Nephron progenitor cell (in vitro differentiated cells): ENCODE data around the gene LMO7.

Experiments
- DNase-seq: peaks from one replicate; pipeline ENCODE4 v3.0.0; 2021
- H3K27ac Mint-ChIP-seq: 2 replicates; pipeline ENCODE4 v1.8.0; 2021; ENCODE audit warnings: mild to moderate bottlenecking, moderate library complexity, mixed read lengths
- H3K27me3 Mint-ChIP-seq: 2 replicates; pipeline ENCODE4 v1.8.0; 2021; ENCODE audit warnings: mild to moderate bottlenecking, low read depth, mixed read lengths; ENCODE audit not compliant: poor library complexity
- H3K36me3 Mint-ChIP-seq: 2 replicates; pipeline ENCODE4 v1.8.0; 2021; ENCODE audit warnings: low read depth, mixed read lengths
- H3K4me1 Mint-ChIP-seq: 2 replicates; pipeline ENCODE4 v1.8.0; 2021; ENCODE audit warnings: mixed read lengths
- H3K4me3 Mint-ChIP-seq: 2 replicates; pipeline ENCODE4 v1.8.0; 2021; ENCODE audit warnings: mild to moderate bottlenecking, moderate library complexity, mixed read lengths
- H3K9me3 Mint-ChIP-seq: 2 replicates; pipeline ENCODE4 v1.8.0; 2021; ENCODE audit warnings: mild to moderate bottlenecking, moderate library complexity, mixed read lengths
- TF ChIP-seq, protein P1 (sequence below): fragments of 200-600 bp; sonication (generic); IDR thresholded peaks from 2 replicates; pipeline ENCODE4 v1.5.0; 2021; ENCODE audit warnings: antibody characterized with exemption

LMO7 gene

DNA sequence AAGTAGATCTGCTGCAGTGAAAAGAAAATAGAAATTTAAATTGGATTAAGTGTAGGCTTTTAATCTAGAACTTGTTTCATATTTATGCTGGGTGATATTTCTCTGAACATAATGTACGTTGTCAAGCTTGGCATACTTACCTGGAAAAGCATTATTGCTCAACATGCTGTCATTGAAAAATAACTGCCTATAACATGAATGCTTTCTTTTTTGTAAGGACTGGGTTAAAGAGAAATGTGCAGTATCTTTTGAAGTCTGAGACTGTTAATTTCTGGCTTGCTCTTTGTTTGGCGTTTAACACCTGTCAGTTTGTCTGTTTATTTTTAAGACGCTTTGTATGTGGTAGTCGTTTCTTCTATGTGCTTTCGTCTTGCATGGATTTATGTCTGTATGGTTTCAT is 175.2 kb downstream of the LMO7 start:
- Mint-ChIP-seq H3K4me1 (peaks cover 3% of the 10 kb centered on the region), H3K4me3 (no peak overlapping the region), H3K27me3 (no peaks in the 10 kb centered on the region), H3K36me3 (no peaks in the 10 kb centered on the region), H3K9me3 (no peaks in the 10 kb centered on the region), H3K27ac (no peak overlapping the region)
- DNase-seq = no peak
- TF ChIP-seq, protein P1, sequence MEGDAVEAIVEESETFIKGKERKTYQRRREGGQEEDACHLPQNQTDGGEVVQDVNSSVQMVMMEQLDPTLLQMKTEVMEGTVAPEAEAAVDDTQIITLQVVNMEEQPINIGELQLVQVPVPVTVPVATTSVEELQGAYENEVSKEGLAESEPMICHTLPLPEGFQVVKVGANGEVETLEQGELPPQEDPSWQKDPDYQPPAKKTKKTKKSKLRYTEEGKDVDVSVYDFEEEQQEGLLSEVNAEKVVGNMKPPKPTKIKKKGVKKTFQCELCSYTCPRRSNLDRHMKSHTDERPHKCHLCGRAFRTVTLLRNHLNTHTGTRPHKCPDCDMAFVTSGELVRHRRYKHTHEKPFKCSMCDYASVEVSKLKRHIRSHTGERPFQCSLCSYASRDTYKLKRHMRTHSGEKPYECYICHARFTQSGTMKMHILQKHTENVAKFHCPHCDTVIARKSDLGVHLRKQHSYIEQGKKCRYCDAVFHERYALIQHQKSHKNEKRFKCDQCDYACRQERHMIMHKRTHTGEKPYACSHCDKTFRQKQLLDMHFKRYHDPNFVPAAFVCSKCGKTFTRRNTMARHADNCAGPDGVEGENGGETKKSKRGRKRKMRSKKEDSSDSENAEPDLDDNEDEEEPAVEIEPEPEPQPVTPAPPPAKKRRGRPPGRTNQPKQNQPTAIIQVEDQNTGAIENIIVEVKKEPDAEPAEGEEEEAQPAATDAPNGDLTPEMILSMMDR = no peak

DNA sequence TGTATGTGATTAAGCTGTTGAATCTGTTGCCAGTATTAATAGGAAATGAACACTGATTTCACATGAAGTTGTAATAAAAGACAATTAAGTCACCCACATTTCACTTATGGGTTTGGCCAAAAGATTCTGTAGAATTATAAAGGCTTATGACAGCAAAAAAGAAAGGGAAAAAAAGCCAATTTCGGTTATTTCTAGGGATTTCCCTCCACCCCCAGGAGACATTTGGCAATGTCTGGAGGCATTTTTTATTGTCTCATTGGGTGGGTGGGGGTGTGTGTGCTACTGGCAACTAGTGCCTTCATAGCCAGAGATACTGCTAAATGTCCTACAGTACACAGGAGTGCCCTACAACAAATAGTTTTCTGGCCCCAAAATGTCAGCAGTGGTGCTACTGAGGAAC is 175.7 kb downstream of the LMO7 start:
- no peaks in the 10 kb centered on the region for H3K9me3 Mint-ChIP-seq
- TF ChIP-seq, protein P1 = no peak
- H3K27me3 Mint-ChIP-seq = no peaks in the 10 kb centered on the region
- H3K4me1 Mint-ChIP-seq = no peaks in the 10 kb centered on the region
- no peak overlapping the region for H3K4me3 Mint-ChIP-seq
- no peaks in the 10 kb centered on the region for H3K36me3 Mint-ChIP-seq
- DNase-seq = no peak
- H3K27ac Mint-ChIP-seq = no peak overlapping the region

DNA sequence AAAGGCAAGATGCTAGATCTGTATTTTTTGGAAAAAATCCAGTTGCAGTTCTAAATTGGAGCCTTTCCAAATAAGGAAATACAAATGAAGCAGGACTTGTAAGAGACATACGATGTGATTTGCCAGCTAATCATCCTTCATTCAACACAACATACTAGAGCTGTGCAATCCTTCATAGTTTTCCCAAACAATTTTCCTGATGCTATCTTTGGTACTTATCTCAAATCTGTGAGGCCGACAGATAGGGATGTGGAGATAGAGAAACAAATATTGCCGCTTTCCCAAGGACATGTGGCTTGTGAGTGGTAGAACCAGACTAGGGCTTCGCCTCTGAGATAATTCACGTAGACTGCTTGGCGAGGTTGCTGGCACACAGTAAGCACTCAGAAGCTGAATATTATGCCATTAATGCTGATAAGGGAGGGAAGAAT is 176.6 kb downstream of the LMO7 start:
- Mint-ChIP-seq H3K36me3 (no peaks in the 10 kb centered on the region), H3K4me1 (no peaks in the 10 kb centered on the region), H3K27ac (no peak overlapping the region), H3K9me3 (no peaks in the 10 kb centered on the region), H3K27me3 (no peaks in the 10 kb centered on the region), H3K4me3 (no peak overlapping the region)
- TF ChIP-seq, protein P1 = no peak
- no peak for DNase-seq

DNA sequence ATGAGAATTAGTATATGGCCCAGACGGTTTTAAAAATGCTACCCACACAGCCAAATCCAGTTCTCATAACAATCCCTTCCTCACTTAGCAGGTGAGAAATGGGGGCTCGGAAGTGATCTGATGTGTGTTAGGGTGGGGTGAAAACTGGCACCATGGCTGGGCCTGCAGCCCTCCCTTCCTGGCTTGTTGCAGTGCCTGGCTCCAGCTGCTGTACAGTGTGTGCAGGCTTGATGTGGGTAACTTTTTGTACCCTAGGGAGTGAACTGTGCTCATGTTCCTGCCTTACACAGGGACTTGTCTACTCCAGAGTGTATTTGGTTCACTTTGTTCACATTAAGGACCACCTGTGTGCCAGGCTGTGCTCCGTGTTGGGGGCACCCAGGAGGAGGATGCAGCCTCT is 177.2 kb downstream of the LMO7 start:
- TF ChIP-seq, protein P1 = no peak
- H3K36me3 Mint-ChIP-seq = no peaks in the 10 kb centered on the region
- no peak overlapping the region for H3K4me3 Mint-ChIP-seq
- no peak overlapping the region for H3K27ac Mint-ChIP-seq
- H3K27me3 Mint-ChIP-seq = no peaks in the 10 kb centered on the region
- H3K4me1 Mint-ChIP-seq = no peaks in the 10 kb centered on the region
- no peak for DNase-seq
- H3K9me3 Mint-ChIP-seq = no peaks in the 10 kb centered on the region

DNA sequence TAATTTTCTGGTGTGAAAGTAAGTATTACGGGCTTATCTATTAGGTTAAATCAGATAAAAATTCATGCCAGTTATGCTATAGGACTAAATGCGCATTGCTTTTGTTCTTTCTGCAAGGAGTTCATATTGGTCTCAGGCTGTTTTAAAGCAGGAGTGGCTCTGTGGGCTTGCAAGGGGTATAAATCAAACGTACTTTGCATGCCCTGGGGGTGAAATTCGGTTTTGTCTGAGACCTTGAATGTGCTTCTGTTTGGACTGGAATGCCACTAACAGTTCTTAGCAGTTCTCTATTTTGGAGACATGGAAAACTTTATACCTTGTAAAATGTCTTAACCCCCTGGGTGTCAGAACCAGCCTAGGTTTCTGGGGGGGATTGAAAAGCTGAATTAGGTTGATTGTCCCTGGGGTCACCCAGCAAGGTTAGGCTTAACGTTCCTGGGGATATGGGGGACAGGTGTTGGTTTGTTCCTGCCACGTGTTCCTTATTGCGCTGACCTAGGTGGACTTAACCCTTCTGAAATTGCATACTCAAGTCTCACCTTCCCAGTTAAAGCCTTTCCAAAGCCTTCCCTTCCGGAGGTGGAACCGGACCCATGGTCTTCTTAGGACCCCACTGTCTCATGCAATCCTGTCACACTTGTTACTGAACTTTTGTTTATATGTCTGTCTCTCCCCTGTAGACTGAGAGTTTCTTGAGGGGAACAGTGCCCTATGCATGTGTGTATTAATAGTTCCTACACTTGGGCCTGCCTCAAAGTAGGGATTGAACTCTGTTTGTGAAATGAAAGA is 182.2 kb downstream of the LMO7 start:
- H3K4me1 Mint-ChIP-seq = peaks cover 5% of the 10 kb centered on the region
- no peaks in the 10 kb centered on the region for H3K36me3 Mint-ChIP-seq
- no peaks in the 10 kb centered on the region for H3K9me3 Mint-ChIP-seq
- no peak overlapping the region for H3K27ac Mint-ChIP-seq
- no peaks in the 10 kb centered on the region for H3K27me3 Mint-ChIP-seq
- TF ChIP-seq, protein P1 = no peak
- DNase-seq = no peak
- no peak overlapping the region for H3K4me3 Mint-ChIP-seq

DNA sequence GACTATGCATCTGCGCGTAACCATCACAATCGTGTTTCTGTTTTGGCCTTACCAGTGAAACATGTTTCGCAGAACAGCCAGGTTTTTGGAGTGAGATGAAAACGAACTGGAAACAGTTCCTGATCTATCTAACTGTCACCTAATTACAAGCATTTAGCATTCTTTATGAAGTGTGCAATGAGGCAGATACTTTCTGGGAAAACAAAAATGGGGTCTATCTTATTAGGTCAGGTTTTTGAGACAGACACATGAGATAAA is 182.8 kb downstream of the LMO7 start:
- no peak overlapping the region for H3K27ac Mint-ChIP-seq
- DNase-seq = no peak
- no peaks in the 10 kb centered on the region for H3K9me3 Mint-ChIP-seq

More for the DNA sequence above, 182.8 kb downstream of the LMO7 start:
- Mint-ChIP-seq H3K4me3 (no peak overlapping the region), H3K36me3 (no peaks in the 10 kb centered on the region), H3K27me3 (no peaks in the 10 kb centered on the region), H3K4me1 (peaks cover 5% of the 10 kb centered on the region)
- TF ChIP-seq, protein P1 = no peak
